HG02884 (cell line): ENCODE measurements around the gene SLC22A13.
"Not testable (repeated sequence)": the region's sequence is repeated elsewhere in the genome, so short reads cannot be mapped to it uniquely, and the experiment has no call there.

ENCODE experiments used
- ATAC-seq: cut with Tn5 transposase; IDR thresholded peaks from one replicate; pipeline ENCODE4 v1.9.1; 2021; ENCODE audit warnings: mild to moderate bottlenecking, moderate library complexity; ENCODE audit not compliant: unreplicated experiment

SLC22A13 gene

GRCh38 chr3:38297053-38297452 is 31.4 kb downstream of the SLC22A13 start:
- not testable (repeated sequence) for ATAC-seq

DNA sequence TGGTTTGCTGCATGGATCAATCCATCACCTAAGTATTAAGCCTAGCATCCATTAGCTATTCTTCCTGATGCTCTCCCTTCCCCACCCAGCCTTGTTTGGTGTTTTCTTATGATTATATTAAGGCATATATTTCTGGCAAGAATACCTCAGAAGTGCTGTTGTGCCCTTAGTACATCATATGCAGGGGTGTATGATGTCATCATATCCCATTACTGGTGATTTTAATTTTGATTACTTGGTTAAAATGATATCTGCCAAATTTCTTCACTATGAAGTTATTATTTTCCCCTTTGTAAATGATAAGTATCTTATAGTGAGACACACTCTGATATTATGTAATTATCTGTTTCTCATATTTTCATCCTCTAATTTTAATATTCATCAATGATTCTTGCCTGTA is 31.9 kb downstream of the SLC22A13 start:
- no peak for ATAC-seq

- no peak for ATAC-seq
Observed at GRCh38 chr3:38297947-38298711, 32.5 kb downstream of the SLC22A13 start.

DNA sequence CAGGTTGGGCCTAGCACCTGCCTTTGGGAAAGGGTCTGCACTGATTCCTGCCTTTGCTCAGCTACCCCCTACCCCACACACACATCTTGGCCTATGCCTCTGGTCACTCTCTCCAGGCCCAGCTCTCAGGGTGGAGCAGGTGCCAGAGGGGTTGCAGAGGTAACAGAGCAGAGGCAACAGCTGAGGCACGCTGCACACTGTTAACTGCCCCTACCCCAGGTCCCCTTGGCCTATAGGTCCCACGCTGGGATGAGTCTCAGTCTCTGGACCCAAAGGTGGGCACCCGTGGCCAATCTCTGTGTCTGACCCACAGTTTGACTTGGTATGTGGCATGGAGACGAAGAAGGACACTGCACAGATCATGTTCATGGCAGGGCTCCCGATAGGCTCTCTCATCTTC is 41.3 kb downstream of the SLC22A13 start:
- ATAC-seq, result no peak

DNA sequence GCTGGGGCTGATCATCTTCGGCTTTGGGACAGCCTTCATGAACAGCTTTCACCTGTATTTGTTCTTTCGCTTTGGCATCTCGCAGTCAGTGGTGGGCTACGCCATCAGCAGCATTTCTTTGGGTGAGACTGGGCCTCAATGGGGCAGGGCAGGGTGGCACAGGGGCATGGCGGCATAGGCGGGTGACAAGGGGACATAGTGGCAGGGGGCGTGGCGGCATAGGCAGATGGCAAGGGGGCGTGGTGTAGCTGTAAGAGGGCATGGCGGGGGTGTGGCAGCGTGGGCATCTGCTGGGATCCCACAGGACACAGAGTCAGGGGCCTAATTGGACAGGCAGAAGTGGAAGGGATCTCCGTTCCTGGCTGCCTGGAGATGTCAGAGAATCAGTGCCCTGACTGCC is 42.0 kb downstream of the SLC22A13 start:
- no peak for ATAC-seq

DNA sequence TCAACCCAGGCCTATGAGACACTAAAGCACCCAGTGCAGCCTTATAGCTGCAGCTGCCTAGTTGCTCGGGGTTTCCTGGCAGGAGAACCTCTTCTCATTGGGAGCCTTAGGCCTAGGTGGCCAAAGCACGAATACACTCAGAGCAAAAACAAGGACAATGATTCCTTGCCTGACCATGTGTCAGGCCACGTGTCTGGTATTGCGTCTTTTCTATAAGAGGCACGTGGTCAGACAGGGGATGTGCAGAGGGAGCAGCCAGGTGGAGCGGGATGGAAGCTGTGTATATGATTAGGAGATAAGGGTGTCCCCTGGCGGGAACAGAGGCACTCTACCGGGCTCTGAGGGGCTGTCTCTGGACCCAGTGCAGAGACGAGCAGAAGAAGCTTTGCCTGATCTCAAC is 42.8 kb downstream of the SLC22A13 start:
- no peak for ATAC-seq

DNA sequence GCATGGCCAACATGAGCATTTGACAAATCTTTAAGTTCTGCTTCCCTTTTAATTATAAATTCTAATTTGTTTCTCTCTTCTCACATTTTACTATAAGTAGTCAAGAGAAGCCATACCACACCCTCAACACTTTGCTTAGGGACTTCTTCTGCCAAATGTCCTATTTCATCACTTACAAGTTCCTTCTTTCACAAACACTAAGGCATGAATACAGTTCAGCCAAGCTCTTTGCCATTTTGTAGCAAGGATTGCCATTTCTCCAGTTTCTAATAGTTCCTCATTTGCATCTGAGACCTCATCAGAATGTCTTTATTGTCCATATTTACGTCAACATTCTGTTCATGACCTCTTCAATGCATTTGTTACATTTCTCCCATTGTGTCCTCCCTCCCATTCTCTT is 45.9 kb downstream of the SLC22A13 start:
- ATAC-seq, result no peak

GRCh38 chr3:38311941-38312340 is 46.3 kb downstream of the SLC22A13 start:
- no peak for ATAC-seq

GRCh38 chr3:38312356-38312755 is 46.7 kb downstream of the SLC22A13 start:
- ATAC-seq, result no peak

DNA sequence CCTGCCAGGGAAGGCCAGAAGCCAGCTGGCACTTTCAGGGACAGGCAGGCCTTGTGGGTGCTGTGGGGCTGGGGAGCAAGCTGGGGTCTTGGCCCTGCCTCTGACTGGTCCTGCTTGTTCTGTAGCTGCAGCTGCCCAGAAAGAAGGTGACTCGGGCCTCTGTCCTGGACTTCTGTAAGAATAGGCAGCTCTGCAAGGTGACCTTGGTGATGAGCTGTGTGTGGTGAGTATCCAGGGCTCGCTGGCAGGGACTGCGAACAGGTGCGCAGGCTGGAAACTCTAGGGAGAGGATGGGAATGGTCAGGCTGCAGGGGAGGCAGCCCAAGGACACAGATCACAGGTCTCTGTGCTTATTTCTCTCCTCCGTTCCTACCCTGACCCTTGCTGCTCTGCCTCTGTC is 47.7 kb downstream of the SLC22A13 start:
- no peak for ATAC-seq

DNA sequence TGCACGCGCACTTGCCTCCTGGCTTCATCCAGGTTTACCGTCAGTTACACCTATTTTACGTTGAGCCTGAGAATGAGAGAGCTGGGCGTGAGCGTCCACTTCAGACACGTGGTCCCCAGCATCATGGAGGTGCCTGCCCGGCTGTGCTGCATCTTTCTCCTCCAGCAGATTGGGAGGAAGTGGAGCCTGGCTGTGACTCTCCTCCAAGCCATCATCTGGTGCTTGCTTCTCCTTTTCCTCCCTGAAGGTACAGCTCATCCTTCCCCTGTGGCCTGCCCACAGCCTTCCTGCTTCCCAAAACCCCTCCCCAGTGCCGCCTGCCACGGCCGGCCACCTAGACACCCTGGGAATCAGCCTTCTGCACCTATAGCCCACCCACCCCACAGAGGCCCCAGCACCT is 48.1 kb downstream of the SLC22A13 start:
- ATAC-seq, result no peak

GRCh38 chr3:38314112-38314763 is 48.6 kb downstream of the SLC22A13 start:
- no peak for ATAC-seq

GRCh38 chr3:38314764-38315487 is 49.3 kb downstream of the SLC22A13 start:
- no peak for ATAC-seq

- no peak for ATAC-seq
Observed at GRCh38 chr3:38315488-38316230, 50.0 kb downstream of the SLC22A13 start.

DNA sequence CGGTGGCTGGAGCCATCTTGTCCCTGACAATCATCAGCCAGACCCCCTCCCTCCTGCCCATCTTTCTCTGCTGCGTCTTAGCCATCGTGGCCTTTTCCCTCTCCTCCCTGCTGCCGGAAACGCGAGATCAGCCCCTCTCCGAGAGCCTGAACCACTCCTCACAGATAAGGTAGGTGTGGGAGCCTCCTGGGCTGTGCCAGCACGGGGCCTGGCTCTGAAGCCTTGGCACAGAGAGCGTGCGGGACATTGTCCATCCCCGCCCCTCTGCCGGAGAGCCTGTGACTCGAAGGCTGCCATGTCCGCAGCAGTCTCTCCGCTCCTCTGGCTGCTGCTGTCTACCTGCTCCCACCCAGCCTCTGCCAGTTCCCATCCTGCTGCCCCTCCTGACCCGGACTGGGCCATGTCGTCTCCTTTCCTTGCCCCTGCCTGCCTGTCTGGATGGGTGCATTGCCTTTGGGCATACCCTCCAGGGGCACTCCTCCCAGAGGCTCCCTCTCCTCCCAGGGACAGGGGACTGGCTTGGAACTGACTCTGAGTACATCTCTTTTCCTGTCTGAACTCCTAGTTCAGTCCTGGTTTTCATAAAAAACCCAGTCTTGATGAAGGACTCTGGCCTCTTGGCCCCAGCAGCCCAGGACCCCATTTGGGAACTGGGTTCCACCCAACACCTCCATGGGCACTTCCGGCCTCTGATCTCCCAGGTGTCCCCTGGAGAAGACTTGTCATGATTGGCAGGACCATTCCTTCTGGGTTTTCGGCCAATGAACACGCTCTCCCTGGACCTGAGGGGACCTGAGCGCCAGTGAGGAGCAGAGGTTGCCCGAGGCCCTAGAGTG is 51.0 kb downstream of the SLC22A13 start:
- no peak for ATAC-seq

GRCh38 chr3:38317192-38317759 is 51.7 kb downstream of the SLC22A13 start:
- no peak for ATAC-seq

DNA sequence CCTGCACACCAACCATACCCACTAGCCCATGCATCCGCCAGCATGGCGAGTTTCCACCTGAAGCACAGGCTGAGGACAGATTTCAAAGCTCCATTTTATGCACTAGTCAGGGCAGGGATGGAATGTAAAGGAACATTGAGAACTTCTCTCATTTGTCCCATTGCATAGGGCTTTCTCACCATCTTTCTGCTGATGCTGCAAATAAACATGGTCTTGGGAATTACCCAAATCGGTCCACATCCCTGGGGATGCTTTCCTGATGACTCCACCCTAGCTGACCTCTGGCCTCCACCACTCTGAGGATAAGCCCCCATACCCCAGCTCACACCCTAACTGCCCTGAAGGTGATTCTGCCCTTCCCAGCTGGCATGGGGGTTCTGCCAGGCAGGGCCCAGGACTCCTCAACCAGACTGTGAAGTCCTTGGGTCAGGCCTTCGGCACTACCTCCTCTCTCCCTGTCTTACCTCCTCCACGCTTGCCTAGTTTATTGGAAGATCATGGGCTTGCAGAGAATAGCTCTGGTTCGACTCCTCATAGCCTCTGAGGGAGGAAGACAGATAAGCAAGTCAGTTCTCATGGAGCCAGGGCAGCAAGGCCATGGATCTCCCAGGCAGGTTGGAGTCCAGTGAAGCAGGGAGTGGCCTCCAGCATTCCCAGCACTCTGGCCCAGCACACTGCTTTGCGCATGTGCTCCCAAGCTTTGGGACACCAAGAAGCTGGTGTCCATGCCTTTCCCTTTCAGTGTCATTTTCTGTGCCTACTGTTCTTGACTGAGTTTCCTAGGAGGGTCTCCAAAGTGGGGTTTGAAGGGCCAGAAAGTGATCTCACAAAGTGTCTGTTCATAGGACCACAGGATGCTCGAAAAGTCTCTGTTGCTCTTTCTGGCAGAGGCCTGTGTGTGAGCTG is 53.4 kb downstream of the SLC22A13 start:
- ATAC-seq, result no peak

DNA sequence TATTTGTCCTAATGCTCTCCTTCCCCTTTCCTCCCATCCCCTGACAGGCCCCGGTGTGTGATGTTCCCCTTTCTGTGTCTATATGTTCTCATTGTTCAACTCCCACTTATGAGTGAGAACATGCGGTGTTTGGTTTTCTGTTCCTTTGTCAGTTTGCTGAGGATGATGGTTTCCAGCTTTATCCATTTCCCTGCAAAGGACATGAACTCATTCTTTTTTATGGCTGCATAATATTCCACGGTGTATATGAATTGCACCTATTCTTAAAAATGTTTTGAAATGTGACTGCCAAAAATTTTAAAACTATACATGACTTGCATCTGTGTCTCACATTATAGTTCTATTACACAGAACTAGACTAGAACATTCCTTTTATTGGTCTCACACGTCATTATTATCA is 55.0 kb downstream of the SLC22A13 start:
- not testable (repeated sequence) for ATAC-seq

- ATAC-seq, result no peak
Observed at GRCh38 chr3:38323060-38323459, 57.4 kb downstream of the SLC22A13 start.
